ENCODE measurements around the gene TMCC2.

DNA sequence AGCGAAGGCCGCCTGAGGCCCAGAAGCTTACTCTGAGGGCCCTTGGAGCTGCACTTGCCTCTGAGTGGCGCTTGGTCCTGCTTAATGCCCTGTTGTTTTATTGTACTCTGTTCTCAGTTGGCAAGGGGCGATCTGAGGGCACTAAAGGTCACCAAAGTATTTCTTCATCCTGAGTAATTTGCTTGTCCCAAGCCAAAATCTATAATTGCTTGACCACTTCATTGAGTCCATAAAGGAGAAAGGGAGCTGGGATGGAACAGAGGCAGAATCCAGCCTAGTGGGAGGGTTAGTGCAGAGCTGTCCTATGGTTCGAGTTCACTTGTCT lies 94.2 kb downstream of the TMCC2 start:
- TF ChIP-seq POLR2A (IDR thresholded peaks at IDR 0.05), result no peak
- TF ChIP-seq, protein P1, sequence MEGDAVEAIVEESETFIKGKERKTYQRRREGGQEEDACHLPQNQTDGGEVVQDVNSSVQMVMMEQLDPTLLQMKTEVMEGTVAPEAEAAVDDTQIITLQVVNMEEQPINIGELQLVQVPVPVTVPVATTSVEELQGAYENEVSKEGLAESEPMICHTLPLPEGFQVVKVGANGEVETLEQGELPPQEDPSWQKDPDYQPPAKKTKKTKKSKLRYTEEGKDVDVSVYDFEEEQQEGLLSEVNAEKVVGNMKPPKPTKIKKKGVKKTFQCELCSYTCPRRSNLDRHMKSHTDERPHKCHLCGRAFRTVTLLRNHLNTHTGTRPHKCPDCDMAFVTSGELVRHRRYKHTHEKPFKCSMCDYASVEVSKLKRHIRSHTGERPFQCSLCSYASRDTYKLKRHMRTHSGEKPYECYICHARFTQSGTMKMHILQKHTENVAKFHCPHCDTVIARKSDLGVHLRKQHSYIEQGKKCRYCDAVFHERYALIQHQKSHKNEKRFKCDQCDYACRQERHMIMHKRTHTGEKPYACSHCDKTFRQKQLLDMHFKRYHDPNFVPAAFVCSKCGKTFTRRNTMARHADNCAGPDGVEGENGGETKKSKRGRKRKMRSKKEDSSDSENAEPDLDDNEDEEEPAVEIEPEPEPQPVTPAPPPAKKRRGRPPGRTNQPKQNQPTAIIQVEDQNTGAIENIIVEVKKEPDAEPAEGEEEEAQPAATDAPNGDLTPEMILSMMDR (IDR thresholded peaks at IDR 0.05), result no peak

Data from uterus (tissue), 2 donors.